Measurements from ENCODE around the gene CST6. TPM values are rescaled to one million over a fixed set of nuclear protein-coding genes. Genes with fewer than 3 reads are reported as not detected.
A peak's percentile ranks its signal among the peaks of the same experiment; 100 is the strongest.
"Not testable (repeated sequence)": the region's sequence is repeated elsewhere in the genome, so short reads cannot be mapped to it uniquely, and the experiment has no call there.

CST6 gene
- total RNA-seq, 2 donors from 2014 or later, result 0.36 to 6.5 TPM

DNA sequence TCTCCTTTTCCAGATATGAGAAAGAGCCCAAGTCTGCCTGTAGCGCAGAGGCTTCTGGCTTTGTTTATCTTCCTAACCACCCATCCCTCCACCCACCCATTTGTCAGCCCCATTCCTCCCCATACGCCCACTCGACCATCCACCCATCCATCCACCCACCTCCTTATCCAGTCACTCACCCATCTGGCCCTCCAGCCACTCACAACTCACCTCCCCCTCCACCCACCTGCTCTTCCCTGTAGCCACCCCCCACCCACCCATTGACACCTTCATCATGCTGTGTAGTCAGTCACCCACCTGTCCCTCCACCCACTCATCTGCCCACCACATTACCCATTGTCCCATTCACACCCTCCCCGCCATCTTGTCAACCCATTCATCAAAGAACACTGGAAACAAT is 5.5 kb downstream of the CST6 start:
- Histone ChIP-seq H3K4me1 (replicated peaks) (no peaks in the 10 kb centered on the region), H3K4me3 (no peak overlapping the region), H3K36me3 (no peaks in the 10 kb centered on the region), H3K9me3 (no peaks in the 10 kb centered on the region), H3K27ac (no peak overlapping the region), H3K27me3 (replicated peaks; ENCODE audit: insufficient read depth) (no peaks in the 10 kb centered on the region)
- TF ChIP-seq POLR2A (IDR thresholded peaks at IDR 0.05) (no peak), POLR2AphosphoS5 (IDR thresholded peaks at IDR 0.05) (no peak)
- TF ChIP-seq, protein P1, sequence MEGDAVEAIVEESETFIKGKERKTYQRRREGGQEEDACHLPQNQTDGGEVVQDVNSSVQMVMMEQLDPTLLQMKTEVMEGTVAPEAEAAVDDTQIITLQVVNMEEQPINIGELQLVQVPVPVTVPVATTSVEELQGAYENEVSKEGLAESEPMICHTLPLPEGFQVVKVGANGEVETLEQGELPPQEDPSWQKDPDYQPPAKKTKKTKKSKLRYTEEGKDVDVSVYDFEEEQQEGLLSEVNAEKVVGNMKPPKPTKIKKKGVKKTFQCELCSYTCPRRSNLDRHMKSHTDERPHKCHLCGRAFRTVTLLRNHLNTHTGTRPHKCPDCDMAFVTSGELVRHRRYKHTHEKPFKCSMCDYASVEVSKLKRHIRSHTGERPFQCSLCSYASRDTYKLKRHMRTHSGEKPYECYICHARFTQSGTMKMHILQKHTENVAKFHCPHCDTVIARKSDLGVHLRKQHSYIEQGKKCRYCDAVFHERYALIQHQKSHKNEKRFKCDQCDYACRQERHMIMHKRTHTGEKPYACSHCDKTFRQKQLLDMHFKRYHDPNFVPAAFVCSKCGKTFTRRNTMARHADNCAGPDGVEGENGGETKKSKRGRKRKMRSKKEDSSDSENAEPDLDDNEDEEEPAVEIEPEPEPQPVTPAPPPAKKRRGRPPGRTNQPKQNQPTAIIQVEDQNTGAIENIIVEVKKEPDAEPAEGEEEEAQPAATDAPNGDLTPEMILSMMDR (IDR thresholded peaks at IDR 0.05), result no peak
- no peak for DNase-seq (ENCODE audit: low spot score)
- 70% methylated on average over 4 of the region's 4 CpGs for WGBS
- intact Hi-C loops (cut with DNase I), result no loop called here

DNA sequence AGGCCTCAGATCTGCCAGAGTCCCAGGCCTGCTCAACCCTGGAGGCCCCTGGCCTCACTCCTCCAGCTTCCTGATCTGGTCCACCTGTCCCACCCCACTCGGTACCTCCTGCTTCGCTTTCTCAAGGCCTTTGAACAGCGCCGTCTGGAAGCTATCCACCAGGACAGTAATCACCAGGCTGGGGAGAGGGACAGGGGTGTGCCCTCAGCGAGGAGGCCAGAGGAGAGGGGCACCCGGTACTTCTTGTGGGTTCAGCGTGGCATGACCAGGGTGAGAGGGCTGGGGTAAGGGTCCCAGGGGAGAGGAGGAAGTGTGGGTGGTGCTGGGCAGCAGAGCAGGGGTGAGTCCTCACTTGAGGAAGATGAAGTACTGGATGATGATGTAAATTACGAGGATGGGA is 8.4 kb downstream of the CST6 start:
- Histone ChIP-seq H3K36me3 (no peaks in the 10 kb centered on the region), H3K4me3 (no peak overlapping the region), H3K27me3 (replicated peaks; ENCODE audit: insufficient read depth) (no peaks in the 10 kb centered on the region), H3K9me3 (no peaks in the 10 kb centered on the region), H3K4me1 (replicated peaks) (no peaks in the 10 kb centered on the region), H3K27ac (no peak overlapping the region)
- intact Hi-C loops (cut with DNase I), result no loop called here
- TF ChIP-seq POLR2AphosphoS5 (IDR thresholded peaks at IDR 0.05), result no peak
- no peak for TF ChIP-seq POLR2A (IDR thresholded peaks at IDR 0.05)
- TF ChIP-seq, protein P1 (IDR thresholded peaks at IDR 0.05), result no peak
- WGBS, result 76% methylated on average over 8 of the region's 8 CpGs
- DNase-seq (ENCODE audit: low spot score), result no peak

DNA sequence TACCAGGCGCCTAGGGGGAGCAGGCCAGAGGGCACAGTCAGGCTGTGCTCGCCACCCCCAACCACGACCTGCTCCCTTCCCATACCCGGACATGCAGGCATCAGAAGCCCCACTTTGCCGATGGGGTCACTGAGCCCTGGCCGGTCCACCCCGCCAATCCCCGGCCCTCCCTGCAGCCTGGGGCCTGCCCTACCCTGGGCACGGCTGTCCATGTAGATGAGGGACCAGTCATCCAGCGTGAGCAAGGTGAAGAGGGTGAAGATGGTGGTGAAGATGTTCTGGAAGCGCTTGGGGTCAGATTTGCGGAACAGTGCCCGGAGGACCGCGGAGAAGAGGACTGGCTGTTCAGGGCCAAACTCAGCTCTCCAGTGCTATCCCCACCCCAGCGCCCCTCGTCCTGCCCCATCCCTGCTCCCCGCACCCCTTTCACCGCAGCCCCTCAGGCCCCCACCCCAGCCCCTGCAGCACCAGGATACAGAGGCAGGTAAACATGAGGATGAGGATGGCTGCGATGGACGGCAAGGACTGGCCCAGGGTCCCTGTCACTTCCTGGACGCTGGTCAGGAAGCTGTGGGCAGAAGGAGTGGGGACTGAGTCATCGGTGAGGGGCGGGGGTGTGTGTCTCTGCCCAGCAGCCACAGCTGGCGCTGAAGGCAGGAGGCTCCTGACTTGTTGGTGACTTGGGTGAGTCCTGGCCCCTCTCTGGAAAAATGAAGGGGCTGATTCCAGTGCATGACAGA is 9.0 kb downstream of the CST6 start:
- H3K9me3 ChIP-seq, result no peaks in the 10 kb centered on the region
- H3K27me3 ChIP-seq (replicated peaks; ENCODE audit: insufficient read depth), result no peaks in the 10 kb centered on the region
- H3K27ac ChIP-seq, result no peak overlapping the region
- no peaks in the 10 kb centered on the region for H3K4me1 ChIP-seq (replicated peaks)
- WGBS, result 83% methylated on average over 25 of the region's 25 CpGs
- H3K4me3 ChIP-seq, result no peak overlapping the region
- TF ChIP-seq, protein P1 (IDR thresholded peaks at IDR 0.05), result no peak
- TF ChIP-seq POLR2AphosphoS5 (IDR thresholded peaks at IDR 0.05) (no peak), POLR2A (IDR thresholded peaks at IDR 0.05) (no peak)
- no peak for DNase-seq (ENCODE audit: low spot score)
- no peaks in the 10 kb centered on the region for H3K36me3 ChIP-seq
- intact Hi-C loops (cut with DNase I), result no loop called here

DNA sequence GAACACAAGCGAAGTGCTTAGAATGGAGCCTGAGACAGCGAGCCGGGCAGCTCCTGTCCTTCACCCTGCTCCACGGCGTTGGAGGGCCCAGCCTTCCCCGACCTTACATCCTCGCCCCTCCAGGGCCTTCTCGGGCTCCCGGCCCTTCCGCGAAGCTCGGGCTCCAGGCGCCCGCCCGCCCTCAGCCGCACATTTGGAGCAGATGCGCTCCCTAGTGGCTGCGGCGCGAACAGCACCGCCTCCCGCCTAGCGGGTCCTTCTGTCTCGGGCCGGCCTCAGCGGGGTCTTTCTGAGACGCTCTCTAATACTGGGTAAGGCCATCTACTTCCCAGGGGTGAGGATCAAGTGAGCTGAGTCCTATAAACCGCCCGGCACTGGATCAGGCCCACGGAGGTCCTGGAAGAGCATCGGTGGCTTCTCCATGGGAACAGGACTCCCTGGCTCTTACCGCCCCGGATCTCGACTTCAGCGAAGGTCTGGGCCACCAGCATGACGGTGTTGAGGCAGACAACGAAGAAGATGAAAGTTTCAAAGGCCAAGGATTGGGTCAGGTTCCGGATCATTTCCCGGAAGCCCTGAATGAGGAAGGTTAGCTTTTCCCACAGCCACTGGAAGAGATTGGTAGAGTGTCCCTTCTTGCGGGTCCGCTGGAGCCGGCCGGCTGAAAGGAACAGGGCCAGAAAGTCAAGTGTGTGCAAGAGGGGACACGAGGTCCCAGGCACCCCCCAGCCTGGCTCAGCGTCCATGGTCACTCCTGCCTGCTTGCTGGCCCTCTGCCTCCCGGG is 10.8 kb downstream of the CST6 start:
- TF ChIP-seq, protein P1 (IDR thresholded peaks at IDR 0.05), result peak; percentile 69 to 94 (median 82)
- peak; percentile 25 for TF ChIP-seq POLR2AphosphoS5 (IDR thresholded peaks at IDR 0.05)
- TF ChIP-seq POLR2A (IDR thresholded peaks at IDR 0.05), result no peak
- Histone ChIP-seq H3K9me3 (no peaks in the 10 kb centered on the region), H3K4me1 (replicated peaks) (no peaks in the 10 kb centered on the region), H3K27ac (no peak overlapping the region), H3K36me3 (no peaks in the 10 kb centered on the region), H3K27me3 (replicated peaks; ENCODE audit: insufficient read depth) (no peaks in the 10 kb centered on the region), H3K4me3 (no peak overlapping the region)
- DNase-seq (ENCODE audit: low spot score), result peak; percentile 27
- intact Hi-C loops (cut with DNase I), result no loop called here
- WGBS, result 18% methylated on average over 46 of the region's 46 CpGs

DNA sequence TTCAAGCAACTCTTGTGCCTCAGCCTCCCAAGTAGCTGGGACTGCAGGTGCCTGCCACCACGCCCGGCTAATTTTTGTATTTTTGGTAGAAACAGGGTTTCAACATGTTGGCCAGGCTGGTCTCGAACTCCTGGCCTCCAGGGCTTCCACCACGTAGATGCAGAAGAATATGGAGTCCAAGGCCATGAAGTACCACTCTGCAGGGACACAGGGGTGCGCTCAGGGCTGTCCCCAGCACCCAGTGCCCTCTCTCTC is 11.3 kb downstream of the CST6 start:
- 80% methylated on average over 5 of the region's 5 CpGs for WGBS
- H3K36me3 ChIP-seq; intact Hi-C loops (cut with DNase I); H3K27ac ChIP-seq; H3K4me1 ChIP-seq (replicated peaks); DNase-seq (ENCODE audit: low spot score); H3K4me3 ChIP-seq; H3K9me3 ChIP-seq; H3K27me3 ChIP-seq (replicated peaks; ENCODE audit: insufficient read depth): not testable (repeated sequence)

All from prostate gland (tissue), 2 donors.